Activated CD8-positive, alpha-beta memory T cell treated with anti-CD3 and anti-CD28 coated beads for 48 hours (primary cell): ENCODE measurements around the gene LRRC49.
"Not testable (repeated sequence)": the region's sequence is repeated elsewhere in the genome, so short reads cannot be mapped to it uniquely, and the experiment has no call there.

Experiments used
- DNase-seq, 3 experiments: peaks; one replicate each; pipeline ENCODE4 v3.0.0-alpha.2; 2020; ENCODE audit warnings: low read depth in 2 of 3, low spot score in 2 of 3

LRRC49 gene

GRCh38 chr15:70974004-70974832, 81.6 kb downstream of the LRRC49 start:
- DNase-seq: no peak

GRCh38 chr15:70976851-70977250, 84.2 kb downstream of the LRRC49 start:
- DNase-seq: no peak

- DNase-seq: no peak
Measured at GRCh38 chr15:70995383-70995970, 102.9 kb downstream of the LRRC49 start.

- no peak for DNase-seq
Measured at GRCh38 chr15:70998319-70998718, 105.7 kb downstream of the LRRC49 start.

- DNase-seq: no peak
Measured at GRCh38 chr15:71002316-71002715, 109.7 kb downstream of the LRRC49 start.

GRCh38 chr15:71003319-71003718, 110.7 kb downstream of the LRRC49 start:
- no peak for DNase-seq

- not testable (repeated sequence) for DNase-seq
Measured at GRCh38 chr15:71004506-71004905, 111.9 kb downstream of the LRRC49 start.

GRCh38 chr15:71005895-71006294, 113.3 kb downstream of the LRRC49 start:
- no peak for DNase-seq

- no peak for DNase-seq
Measured at GRCh38 chr15:71008250-71008870, 115.7 kb downstream of the LRRC49 start.

GRCh38 chr15:71010472-71010871, 117.8 kb downstream of the LRRC49 start:
- no peak for DNase-seq

GRCh38 chr15:71010997-71011396, 118.4 kb downstream of the LRRC49 start:
- DNase-seq: no peak

- DNase-seq: no peak
Measured at GRCh38 chr15:71011503-71012155, 119.0 kb downstream of the LRRC49 start.

GRCh38 chr15:71013446-71013845, 120.8 kb downstream of the LRRC49 start:
- no peak for DNase-seq

- no peak for DNase-seq
Measured at GRCh38 chr15:71015342-71015741, 122.7 kb downstream of the LRRC49 start.

GRCh38 chr15:71031232-71031631, 138.6 kb downstream of the LRRC49 start:
- not testable (repeated sequence) for DNase-seq

GRCh38 chr15:71035478-71035877, 142.9 kb downstream of the LRRC49 start:
- DNase-seq: not testable (repeated sequence)

- DNase-seq: no peak
Measured at GRCh38 chr15:71042356-71042922, 149.8 kb downstream of the LRRC49 start.

- no peak for DNase-seq
Measured at GRCh38 chr15:71043373-71043772, 150.7 kb downstream of the LRRC49 start.

GRCh38 chr15:71044006-71044405, 151.4 kb downstream of the LRRC49 start:
- DNase-seq: no peak

- not testable (repeated sequence) for DNase-seq
Measured at GRCh38 chr15:71046146-71046545, 153.5 kb downstream of the LRRC49 start.

- no peak for DNase-seq
Measured at GRCh38 chr15:71048913-71049675, 156.5 kb downstream of the LRRC49 start.
